ENCODE data around the gene PIGN.

PIGN gene

DNA sequence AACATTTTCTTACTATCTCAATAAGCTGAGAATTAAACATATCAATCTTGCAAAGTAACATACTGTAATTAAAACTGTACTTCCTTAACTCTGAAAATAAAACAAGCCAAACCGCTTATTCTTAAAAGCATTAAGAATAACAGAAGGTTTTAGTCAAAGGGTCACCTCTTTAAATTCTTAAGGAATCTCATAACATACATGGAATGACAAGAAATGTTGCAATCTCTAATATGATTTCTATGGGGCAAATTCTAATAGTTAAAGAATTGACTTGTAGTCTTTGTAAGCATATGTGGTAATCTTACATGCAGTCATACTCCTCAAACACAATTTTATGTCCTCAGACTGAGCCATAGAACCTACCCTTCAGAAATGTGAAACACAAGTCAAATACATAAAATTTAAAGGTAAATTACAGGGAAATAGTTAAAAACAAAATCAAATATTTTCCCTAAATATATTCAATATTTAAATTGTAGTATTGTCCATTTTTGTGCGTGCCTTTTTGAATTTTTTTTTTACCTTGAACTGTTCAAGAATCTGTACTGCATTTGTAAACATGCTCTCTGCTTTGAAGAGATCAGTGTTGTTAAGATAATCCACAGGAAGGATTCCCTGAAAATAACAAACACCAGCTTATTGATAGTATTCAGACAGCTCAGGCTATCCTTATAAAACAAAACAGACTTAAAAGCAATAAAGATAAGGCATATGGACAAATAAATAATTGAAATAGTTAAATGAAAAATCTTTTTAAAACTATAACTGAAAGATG lies 48.2 kb downstream of the PIGN start:
- TF ChIP-seq, protein P1, sequence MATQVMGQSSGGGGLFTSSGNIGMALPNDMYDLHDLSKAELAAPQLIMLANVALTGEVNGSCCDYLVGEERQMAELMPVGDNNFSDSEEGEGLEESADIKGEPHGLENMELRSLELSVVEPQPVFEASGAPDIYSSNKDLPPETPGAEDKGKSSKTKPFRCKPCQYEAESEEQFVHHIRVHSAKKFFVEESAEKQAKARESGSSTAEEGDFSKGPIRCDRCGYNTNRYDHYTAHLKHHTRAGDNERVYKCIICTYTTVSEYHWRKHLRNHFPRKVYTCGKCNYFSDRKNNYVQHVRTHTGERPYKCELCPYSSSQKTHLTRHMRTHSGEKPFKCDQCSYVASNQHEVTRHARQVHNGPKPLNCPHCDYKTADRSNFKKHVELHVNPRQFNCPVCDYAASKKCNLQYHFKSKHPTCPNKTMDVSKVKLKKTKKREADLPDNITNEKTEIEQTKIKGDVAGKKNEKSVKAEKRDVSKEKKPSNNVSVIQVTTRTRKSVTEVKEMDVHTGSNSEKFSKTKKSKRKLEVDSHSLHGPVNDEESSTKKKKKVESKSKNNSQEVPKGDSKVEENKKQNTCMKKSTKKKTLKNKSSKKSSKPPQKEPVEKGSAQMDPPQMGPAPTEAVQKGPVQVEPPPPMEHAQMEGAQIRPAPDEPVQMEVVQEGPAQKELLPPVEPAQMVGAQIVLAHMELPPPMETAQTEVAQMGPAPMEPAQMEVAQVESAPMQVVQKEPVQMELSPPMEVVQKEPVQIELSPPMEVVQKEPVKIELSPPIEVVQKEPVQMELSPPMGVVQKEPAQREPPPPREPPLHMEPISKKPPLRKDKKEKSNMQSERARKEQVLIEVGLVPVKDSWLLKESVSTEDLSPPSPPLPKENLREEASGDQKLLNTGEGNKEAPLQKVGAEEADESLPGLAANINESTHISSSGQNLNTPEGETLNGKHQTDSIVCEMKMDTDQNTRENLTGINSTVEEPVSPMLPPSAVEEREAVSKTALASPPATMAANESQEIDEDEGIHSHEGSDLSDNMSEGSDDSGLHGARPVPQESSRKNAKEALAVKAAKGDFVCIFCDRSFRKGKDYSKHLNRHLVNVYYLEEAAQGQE (IDR thresholded peaks at IDR 0.05; ENCODE audit: insufficient read depth in 1 of 2, low read depth in 2 of 2, low read length in 2 of 2): no peak
- TF ChIP-seq TAF1 (IDR thresholded peaks at IDR 0.05; ENCODE audit: borderline replicate concordance, insufficient read depth, low read length) (no peak), FOXP2 (optimal IDR thresholded peaks at IDR 0.05; ENCODE audit: borderline replicate concordance, extremely low read depth, extremely low read length, insufficient read depth) (no peak), POLR2AphosphoS5 (IDR thresholded peaks at IDR 0.05; ENCODE audit: low read depth, low read length) (no peak), SIN3A (IDR thresholded peaks at IDR 0.05; ENCODE audit: borderline replicate concordance, insufficient read depth, low read length) (no peak)

DNA sequence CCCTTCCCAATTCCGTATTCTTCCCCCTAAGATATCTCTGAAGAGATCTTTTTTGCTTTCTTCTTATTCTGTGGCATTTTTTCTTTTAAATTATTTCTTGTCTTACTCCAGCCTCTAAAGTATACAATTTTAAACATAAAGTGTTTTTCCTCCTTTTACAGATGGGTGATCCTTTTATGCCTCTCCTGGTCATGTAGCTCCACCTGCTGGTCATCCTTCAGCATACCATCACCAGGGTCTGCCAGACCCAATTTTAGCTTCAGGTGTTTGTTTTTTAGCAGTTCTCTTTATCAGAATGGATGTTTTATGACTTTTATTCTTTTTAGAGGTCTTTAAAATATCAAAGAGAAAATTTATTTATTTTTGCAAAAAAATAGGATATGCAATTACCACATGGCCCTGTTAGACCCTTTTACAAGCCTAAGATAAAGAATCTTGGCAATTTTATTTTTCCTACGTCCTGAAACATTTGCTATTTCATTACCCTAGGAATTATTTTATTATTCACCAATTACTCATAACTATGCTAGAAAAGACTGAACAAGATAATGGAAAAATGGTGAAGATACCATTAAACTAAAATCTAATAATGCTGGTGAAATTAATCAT lies 55.5 kb downstream of the PIGN start:
- TF ChIP-seq FOXP2 (optimal IDR thresholded peaks at IDR 0.05; ENCODE audit: borderline replicate concordance, extremely low read depth, extremely low read length, insufficient read depth): no peak
- no peak for TF ChIP-seq POLR2AphosphoS5 (IDR thresholded peaks at IDR 0.05; ENCODE audit: low read depth, low read length)
- TF ChIP-seq, protein P1 (IDR thresholded peaks at IDR 0.05; ENCODE audit: insufficient read depth in 1 of 2, low read depth in 2 of 2, low read length in 2 of 2): no peak
- TF ChIP-seq SIN3A (IDR thresholded peaks at IDR 0.05; ENCODE audit: borderline replicate concordance, insufficient read depth, low read length): no peak
- TF ChIP-seq TAF1 (IDR thresholded peaks at IDR 0.05; ENCODE audit: borderline replicate concordance, insufficient read depth, low read length): no peak

DNA sequence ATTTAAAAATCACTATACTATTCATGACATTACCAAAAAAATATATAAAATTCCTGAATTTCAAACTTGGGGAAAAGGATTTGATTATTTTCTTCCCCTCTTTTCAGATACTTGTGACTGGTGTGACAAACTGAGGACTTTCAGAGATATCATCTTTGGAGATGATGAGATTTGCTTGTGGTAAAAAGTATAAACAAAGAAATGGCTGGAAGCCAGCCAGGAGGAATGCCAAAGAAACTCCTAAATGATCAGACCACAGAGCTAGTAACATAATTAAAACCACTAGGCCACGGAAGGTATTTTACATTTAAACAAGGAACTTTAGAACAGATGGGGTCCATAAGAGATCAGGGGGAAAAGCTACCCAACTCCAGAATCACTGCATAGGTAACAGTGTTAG lies 58.7 kb downstream of the PIGN start:
- TF ChIP-seq TAF1 (IDR thresholded peaks at IDR 0.05; ENCODE audit: borderline replicate concordance, insufficient read depth, low read length) (no peak), POLR2AphosphoS5 (IDR thresholded peaks at IDR 0.05; ENCODE audit: low read depth, low read length) (no peak), FOXP2 (optimal IDR thresholded peaks at IDR 0.05; ENCODE audit: borderline replicate concordance, extremely low read depth, extremely low read length, insufficient read depth) (no peak), SIN3A (IDR thresholded peaks at IDR 0.05; ENCODE audit: borderline replicate concordance, insufficient read depth, low read length) (no peak)
- TF ChIP-seq, protein P1 (IDR thresholded peaks at IDR 0.05; ENCODE audit: insufficient read depth in 1 of 2, low read depth in 2 of 2, low read length in 2 of 2): no peak

DNA sequence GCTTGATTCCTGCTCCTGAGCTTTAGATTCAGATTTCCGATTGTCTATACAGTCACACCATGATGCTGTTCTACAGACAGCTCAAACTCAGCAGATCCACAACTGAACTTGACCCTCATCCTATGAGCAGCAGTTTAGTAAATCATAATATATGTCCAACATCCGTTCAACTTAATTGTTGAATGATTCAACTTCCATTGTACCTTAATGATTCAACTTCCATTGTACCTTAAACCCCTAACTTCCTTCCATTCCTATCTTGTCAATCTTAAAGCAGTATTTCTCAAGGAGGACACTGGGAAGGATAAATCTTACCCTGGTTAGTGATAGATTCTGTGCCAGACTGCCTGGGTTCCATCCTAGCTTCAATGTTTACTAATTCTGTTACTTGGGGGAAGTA lies 60.1 kb downstream of the PIGN start:
- no peak for TF ChIP-seq POLR2AphosphoS5 (IDR thresholded peaks at IDR 0.05; ENCODE audit: low read depth, low read length)
- TF ChIP-seq, protein P1 (IDR thresholded peaks at IDR 0.05; ENCODE audit: insufficient read depth in 1 of 2, low read depth in 2 of 2, low read length in 2 of 2): no peak
- TF ChIP-seq FOXP2 (optimal IDR thresholded peaks at IDR 0.05; ENCODE audit: borderline replicate concordance, extremely low read depth, extremely low read length, insufficient read depth): no peak
- TF ChIP-seq SIN3A (IDR thresholded peaks at IDR 0.05; ENCODE audit: borderline replicate concordance, insufficient read depth, low read length): no peak
- TF ChIP-seq TAF1 (IDR thresholded peaks at IDR 0.05; ENCODE audit: borderline replicate concordance, insufficient read depth, low read length): no peak

Data from PFSK-1 (cell line).